NCI-H345 treated with DMSO at 0.1 percent for 48 hours (cell line): Measurements from ENCODE around the gene PTOV1.

ENCODE experiments used
- DNase-seq: peaks from one replicate; lab custom pipeline; 2025; ENCODE audit not compliant: unreplicated experiment; lab: John Stamatoyannopoulos, UW

The PTOV1 gene

DNA sequence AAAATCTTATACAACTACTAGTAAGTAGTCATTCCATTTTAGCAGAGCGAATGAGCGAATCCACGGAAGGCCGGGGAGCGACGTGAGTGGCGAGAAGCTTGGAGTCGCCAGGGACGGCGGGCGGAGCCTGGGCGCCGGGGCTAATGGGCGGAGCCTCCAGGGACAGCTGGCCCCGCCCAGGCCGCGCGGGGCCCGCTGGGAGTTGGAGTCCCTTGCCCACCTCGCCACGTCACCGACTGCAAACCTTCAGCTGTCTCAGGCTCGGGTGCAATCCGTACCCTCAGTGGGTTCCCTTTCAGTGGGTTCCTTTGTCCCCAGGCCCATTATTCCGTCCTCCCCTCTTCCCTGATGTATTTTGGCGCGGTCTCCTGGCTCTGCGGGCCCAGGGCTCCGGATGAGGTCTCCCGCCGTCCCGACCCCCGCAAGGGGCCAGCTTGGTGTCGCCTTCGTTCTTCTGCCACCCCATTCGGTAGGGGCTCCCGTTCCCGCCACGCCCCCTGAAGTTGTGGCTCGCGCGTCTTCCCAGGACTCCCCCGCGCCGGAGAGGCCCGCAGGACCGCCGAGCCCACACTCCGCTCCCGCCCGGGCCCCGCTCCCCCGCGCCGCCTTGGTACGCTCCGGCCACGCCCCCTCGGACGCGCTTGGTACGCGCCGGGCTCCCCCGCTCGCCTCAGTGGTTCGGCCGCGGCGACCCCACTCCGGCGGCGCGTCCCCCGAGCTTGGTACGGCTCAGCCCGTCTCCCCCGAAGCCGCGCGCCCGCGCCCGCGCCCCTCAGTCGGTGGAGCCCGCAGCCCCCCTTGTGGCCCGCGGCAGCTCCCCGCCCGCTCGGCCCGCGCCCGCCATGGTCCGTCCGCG lies at the start of gene PTOV1:
PTOV1 (plus strand) TSS at position 673 of the 856 bp plus-strand sequence.
- peak; percentile 69 for DNase-seq

DNA sequence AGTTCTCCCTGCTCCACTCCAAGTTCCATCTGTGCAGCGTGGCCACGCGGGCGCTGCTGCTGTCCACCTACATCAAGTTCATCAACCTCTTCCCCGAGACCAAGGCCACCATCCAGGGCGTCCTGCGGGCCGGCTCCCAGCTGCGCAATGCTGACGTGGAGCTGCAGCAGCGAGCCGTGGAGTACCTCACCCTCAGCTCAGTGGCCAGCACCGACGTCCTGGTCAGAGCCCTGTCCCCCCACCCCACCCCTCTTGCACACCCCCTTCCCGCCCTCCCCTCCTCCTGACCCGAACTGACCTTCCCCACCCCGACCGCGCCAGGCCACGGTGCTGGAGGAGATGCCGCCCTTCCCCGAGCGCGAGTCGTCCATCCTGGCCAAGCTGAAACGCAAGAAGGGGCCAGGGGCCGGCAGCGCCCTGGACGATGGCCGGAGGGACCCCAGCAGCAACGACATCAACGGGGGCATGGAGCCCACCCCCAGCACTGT lies 49.5 kb upstream of the PTOV1 start:
- no peak for DNase-seq

DNA sequence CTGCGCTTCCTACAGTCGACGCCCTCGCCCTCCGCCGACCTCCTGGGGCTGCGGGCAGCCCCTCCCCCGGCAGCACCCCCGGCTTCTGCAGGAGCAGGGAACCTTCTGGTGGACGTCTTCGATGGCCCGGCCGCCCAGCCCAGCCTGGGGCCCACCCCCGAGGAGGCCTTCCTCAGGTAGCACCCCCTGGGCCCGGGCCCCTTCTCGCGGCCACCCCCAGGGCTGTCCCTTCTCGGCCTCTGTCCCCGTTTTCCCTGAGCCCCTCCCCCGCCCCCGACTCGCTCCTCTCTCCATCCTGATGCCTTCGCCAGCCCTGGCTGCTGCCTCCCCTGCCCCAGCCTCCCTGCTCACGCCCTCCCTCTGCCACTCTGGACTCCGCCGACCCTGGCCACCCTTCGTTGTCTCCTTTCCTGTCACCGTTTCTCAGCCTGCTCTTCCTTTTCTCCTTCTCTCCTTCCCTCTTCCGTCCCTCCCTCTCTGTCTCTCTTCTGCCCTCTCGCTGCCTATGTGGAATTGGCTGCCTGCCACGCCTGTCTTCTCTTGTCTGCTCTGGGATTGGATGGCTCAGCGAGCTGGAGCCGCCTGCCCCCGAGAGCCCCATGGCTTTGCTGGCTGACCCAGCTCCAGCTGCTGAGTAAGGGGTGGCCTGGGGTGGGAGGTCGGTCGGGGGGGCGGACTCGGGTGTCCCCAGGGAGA lies 48.8 kb upstream of the PTOV1 start:
- DNase-seq, result no peak

GRCh38 chr19:49802836-49803528 lies 48.0 kb upstream of the PTOV1 start:
- DNase-seq, result no peak

DNA sequence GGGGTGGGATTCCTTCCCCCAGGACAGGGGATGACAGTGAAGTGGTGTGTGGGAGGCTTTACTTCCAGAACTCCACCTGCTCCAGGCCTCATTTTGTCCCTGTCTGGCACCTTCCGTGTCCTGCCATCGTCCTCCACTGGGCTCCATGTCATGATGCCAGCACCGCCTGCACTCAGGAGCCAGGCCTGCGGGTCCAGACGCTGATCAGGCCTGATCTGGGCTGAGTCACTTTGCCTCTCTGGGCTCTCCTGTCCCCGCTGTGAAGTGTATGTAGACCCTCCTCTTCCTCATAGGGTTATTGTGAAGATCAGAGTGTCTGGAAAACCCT lies 47.5 kb upstream of the PTOV1 start:
- no peak for DNase-seq

DNA sequence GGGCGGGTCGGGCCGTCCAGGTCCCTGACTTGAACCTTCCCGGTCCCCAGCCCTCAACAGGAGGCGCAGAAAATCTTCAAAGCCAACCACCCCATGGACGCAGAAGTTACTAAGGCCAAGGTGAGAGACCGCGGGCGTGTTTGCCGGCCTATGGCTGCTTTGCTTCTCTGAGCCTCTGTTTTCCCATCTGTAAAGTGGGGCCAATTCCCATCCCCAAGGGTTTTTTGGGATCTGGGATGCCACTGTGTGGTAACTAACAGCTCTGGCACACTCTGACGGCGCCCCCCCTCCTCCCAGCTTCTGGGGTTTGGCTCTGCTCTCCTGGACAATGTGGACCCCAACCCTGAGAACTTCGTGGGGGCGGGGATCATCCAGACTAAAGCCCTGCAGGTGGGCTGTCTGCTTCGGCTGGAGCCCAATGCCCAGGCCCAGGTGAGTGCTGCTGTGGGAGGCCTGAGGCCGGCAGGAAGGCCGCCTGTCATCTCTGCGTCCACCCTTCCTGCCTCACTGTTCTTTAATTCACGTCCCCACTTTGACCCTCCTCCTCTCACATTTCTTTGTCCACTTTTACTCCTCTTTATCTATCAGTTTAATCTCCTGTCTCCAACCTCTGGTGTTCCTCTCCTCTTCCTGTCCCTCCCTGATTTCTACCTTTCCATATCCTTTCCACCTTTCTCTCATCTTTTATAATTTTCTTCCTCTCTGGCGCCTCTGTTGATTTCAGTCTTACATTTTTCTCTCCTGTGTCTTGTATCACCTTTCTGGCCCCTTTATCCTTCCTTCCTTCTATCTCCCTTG lies 44.9 kb upstream of the PTOV1 start:
- no peak for DNase-seq

DNA sequence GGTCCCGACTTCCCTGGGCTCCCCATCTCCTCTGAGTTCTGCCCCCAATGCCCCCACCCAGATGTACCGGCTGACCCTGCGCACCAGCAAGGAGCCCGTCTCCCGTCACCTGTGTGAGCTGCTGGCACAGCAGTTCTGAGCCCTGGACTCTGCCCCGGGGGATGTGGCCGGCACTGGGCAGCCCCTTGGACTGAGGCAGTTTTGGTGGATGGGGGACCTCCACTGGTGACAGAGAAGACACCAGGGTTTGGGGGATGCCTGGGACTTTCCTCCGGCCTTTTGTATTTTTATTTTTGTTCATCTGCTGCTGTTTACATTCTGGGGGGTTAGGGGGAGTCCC lies 44.4 kb upstream of the PTOV1 start:
- no peak for DNase-seq

- no peak for DNase-seq
Measured at GRCh38 chr19:49807058-49807903, 43.7 kb upstream of the PTOV1 start.

DNA sequence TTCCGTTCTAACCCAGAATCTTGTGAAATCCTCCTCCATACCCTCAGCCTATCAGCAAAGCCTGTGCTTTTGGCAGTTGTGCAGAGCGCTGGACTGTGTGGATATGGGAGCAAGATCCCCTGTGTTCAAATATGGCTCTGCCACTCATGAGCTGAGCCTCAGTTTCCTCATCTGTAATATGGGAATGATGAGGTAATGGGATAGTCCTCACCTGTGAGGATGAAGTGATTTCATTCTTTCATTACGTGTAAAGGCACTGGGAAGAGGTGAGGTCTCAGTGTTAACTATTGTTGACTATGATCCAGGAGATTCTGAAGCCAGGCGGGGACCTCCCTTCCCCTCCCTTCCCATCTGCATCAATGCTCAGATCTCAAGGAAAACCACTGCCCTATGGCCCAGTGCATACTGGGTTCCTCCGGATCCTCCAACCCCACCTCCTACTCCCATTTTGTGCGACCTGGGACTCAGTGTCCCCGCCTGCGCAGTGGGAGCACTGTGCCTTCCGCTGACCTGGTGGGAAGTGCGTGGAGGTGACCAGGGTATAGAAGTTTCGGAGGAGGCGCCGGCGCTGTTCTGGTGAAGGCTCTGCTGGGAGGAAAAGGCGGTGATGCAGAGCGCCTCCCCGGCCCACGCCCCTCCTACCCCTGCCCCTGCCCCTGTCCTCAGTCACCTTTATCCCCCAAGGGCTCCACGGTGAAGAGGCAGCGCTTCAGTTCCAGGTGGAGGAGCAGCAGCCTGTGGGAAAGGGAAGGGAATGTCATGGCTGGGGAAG lies 42.9 kb upstream of the PTOV1 start:
- DNase-seq, result no peak

- peak; percentile 64 for DNase-seq
Measured at GRCh38 chr19:49808711-49809159, 42.2 kb upstream of the PTOV1 start.

DNA sequence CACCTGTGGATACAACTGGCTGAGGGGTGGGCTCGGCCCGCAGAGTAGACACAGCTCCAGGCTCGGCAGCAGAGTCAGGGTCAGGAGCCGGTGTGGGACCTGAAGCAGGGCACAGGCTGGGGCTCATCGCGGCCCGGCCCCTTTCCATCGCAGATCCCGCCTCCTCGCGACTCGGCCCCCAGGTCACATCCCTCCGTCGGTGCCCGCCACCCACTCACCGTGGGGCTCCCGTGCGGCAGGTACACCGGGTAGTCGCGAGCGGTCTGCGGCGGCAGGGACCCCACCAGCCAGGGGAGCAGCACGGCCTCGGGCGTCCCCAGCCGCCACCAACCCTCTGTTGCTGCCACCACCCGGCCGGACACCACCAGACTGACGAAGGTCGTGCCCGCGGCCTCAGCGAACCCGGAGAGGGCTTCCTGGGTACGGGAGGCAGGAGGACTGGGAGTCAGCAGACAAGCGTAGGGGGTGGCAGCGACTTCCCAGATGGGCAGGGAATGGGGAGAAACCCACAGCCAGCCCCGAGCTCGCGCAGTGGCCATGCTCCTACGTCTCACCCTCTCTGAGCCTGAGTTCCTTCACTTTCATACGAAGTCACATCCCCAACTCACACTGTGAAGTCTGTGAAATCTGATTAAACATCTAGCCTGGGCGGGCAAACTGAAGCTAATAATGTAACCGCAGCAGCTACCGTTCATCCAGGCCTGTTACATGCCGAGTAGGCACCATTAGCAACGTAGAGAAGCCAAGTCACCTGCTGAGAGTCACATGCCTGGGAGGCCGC lies 41.6 kb upstream of the PTOV1 start:
- DNase-seq, result peak; percentile 13

- DNase-seq, result no peak
Measured at GRCh38 chr19:49809941-49810389, 41.0 kb upstream of the PTOV1 start.

DNA sequence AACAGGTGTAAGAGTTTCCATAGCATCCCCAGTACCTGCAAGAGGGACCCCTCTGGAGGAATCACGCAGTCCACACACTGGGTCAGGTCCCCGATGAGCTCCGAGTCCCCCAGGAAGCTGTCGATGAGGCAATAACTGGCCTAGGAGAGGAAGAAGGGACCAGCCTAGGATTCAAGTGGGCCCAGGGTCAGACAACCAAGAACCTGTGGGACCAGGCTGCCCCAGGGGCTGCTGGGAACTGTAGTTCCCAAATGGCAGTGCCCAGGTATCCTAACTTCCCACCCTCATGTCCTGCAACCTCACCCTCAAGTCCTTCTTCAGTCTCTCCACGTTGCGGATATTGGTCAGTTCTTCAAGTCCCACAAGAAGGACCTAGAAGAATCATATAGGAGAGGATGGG lies 39.6 kb upstream of the PTOV1 start:
- no peak for DNase-seq

DNA sequence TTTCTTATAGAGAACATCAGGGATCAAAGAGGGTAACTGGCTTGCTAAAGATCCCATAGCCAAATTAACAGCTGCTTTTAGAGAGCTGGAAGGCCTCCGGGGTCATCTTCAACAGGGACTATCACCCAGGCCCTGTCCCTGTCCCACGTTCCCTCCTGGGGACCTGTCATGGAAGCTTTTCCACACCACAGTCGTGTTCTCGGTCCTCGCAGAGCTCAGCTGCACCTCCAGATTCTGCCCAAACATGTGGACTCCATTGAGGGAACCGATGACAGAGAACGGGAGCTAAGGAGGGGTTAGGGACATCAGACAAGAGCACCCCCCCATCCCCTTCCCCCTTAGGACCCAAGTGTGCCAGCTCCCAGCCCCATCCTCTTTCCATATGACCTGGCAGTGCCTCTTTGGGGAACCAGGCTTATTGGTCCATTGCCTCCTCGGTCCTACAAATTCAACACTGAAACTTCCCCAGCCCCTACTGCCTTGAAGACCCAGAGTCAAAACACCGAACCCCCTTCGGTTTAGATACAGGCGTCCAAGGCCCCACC lies 38.4 kb upstream of the PTOV1 start:
- DNase-seq, result no peak

- peak; percentile 92 for DNase-seq
Measured at GRCh38 chr19:49812997-49813861, 37.7 kb upstream of the PTOV1 start, which contains the start of gene FUZ. FUZ (minus strand) TSS chr19:49813292; CDS start chr19:49813106, 186 bp downstream.

DNA sequence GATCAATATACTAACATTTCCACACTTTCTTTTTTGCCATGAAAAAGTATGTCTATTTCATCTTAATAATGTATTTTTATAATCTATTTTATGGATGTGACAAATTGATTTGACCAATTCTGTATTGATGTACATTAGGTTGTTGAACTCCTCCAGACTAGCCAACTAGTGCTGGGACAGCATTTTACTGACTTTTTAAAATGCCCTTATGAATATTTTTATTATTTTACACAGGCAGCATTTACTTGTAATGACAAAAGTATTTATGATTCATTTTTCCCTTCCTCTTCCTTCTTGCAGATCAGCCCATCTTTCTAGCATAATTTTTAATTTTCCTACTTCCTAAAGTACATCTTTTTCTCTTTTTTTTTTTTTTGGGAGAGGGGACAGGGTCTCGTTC lies 36.9 kb upstream of the PTOV1 start:
- DNase-seq, result peak; percentile 2

DNA sequence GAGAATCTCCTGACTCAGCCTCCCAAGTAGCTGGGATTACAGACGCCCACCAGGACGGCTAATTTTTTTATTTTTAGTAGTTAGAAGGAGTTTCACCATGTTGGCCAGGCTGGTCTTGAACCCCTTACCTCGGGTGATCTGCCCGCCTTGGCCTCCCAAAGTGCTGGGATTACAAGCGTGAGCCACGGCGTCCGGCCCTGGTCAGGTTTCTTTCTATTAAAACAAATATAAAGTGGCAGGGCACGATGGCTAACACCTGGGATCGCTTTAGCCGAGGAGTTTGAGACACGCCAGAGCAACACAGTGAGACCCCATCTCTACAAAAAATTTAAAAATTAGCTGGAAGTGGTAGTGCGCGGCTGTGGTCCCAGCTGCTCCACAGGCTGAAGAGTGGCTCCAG lies 34.4 kb upstream of the PTOV1 start:
- DNase-seq, result no peak
